Activated CD8-positive, alpha-beta memory T cell treated with anti-CD3 and anti-CD28 coated beads for 4 hours (primary cell): Measurements from ENCODE around the gene TF.
"Not testable (repeated sequence)": the region's sequence is repeated elsewhere in the genome, so short reads cannot be mapped to it uniquely, and the experiment has no call there.

Source experiments
- DNase-seq, 2 donors: peaks; one replicate each; pipeline ENCODE4 v3.0.0-alpha.2; 2020; ENCODE audit warnings: low read depth in 2 of 2

TF gene

GRCh38 chr3:133765256-133765655 is 19.1 kb downstream of the TF start:
- DNase-seq, result no peak

GRCh38 chr3:133767607-133768006 is 21.4 kb downstream of the TF start:
- no peak for DNase-seq

GRCh38 chr3:133769536-133769935 is 23.3 kb downstream of the TF start:
- no peak for DNase-seq

DNA sequence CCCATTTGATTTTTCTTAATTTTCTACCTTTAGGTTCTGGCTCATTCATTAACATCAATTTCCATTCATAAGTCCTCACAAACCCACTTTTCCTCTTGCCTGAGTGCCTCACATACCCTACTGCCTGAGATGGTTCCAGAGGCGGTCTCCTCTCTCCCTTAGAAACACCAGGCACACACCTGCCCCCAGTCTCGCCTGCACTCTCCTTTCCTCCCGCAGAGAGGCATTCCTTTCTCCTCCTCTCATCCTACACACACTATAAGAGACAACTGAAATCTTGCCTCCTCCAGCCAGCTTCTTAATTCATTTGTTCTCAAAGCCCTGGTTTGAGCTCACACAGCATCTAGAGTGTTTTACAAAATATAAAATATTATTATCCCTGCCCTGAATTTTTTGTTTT is 27.5 kb downstream of the TF start:
- no peak for DNase-seq

- DNase-seq, result no peak
These were observed 29.1 kb downstream of the TF start for GRCh38 chr3:133775309-133775708.

GRCh38 chr3:133775835-133776234 is 29.6 kb downstream of the TF start:
- DNase-seq, result no peak

DNA sequence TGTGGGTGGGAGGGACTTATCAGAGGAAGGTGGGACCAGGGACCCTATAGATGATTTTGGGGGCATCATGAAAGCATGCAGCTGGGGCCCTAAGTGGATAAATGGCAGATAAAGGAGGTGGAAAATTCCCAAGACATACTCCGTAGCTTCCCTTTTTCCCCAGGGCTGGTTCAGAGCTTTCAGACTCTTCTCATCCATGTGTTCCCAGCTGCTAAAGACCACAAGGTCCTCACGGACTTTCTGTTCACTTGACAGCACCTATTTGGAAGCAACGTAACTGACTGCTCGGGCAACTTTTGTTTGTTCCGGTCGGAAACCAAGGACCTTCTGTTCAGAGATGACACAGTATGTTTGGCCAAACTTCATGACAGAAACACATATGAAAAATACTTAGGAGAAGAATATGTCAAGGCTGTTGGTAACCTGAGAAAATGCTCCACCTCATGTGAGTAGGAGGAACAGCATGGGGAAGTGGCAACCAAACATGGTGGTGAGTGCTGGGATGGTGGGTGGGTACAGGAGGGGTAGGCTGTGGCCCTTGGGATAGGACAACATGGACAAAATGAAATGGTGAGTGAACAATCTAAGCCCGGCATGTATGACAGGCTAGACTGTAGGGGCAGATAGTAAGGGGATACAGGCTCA is 30.7 kb downstream of the TF start:
- DNase-seq, result no peak

- DNase-seq, result no peak
These were observed 31.8 kb downstream of the TF start for GRCh38 chr3:133777807-133778568.

- no peak for DNase-seq
These were observed 33.5 kb downstream of the TF start for GRCh38 chr3:133779626-133780203.

GRCh38 chr3:133780756-133781155 is 34.6 kb downstream of the TF start:
- DNase-seq, result not testable (repeated sequence)

DNA sequence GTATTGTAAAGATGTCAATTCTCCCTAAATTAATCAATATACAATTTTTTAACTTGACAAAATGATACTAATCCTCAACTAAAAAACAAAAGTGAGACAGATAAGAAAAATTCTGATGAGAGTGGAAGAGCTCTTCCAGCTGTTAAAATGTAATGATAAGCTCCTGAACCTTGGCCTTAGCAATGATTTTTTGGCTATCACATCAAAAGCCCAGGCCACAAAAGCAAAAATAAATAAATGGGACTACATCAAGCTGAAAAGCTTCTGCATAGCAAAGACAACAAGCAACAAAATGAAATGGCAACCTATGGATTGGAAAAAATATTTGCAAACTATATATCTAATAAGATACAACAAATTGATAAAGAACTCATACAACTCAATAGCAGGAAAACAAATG is 35.4 kb downstream of the TF start:
- DNase-seq, result no peak

DNA sequence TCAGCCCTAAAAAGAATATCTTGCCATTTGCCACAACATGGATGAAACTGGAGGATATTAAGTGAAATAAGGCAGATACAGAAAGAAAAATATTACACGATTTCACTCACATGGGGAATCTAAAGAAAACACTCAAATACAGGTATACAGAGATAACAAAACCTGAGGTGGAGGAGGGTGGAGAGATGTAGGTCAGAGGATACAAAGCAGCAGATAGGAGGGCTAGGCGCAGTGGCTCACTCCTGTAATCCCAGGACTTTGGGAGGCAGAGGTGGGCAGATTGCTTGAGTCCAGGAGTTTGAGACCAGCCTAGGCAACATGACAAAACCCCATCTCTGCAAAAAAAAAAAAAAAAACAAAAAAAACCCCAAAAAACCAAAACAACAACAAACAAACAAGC is 36.3 kb downstream of the TF start:
- no peak for DNase-seq

- DNase-seq, result no peak
These were observed 37.6 kb downstream of the TF start for GRCh38 chr3:133783762-133784161.

GRCh38 chr3:133788024-133788423 is 41.8 kb downstream of the TF start:
- no peak for DNase-seq

- no peak for DNase-seq
These were observed 46.1 kb downstream of the TF start for GRCh38 chr3:133792171-133792763.

- no peak for DNase-seq
These were observed 51.4 kb downstream of the TF start for GRCh38 chr3:133797396-133798105.

DNA sequence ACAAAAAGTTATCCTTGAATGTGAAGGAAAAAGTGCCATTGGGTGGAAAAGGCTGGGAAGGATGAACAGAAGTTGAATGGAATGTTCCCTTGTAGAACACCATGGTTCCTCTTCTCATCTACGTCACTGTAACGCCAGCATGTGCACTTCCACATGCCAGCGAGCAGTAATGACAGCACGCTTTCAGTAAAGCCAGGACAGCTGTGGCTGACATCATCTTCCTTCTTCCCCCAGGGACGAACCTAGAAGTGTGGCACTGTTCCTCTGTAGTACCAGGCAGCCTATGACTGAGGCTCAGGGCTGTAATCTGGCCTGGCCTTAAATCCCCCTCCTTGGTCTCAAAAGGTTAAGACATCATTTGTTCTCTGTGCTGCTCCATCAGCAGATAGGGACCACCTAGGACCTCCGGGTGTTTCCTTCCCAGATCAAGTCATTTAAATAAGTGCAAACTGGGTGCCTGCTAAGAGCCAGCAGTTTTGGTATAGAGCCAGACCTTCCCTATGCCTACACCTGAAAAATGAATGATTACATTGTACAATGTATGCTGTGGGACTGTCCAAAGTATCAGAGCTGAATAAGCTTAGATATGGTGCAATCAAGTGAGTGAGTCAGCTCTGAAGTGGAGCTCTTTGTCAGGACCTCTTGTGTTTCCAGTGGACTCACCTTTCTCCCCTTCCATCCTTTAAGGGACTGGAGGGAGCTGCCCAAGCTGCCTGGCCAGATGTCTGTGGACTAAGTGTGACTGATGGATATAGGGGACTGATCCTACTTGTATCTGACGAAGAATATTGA is 53.8 kb downstream of the TF start:
- no peak for DNase-seq

- no peak for DNase-seq
These were observed 57.3 kb downstream of the TF start for GRCh38 chr3:133803469-133803868.

DNA sequence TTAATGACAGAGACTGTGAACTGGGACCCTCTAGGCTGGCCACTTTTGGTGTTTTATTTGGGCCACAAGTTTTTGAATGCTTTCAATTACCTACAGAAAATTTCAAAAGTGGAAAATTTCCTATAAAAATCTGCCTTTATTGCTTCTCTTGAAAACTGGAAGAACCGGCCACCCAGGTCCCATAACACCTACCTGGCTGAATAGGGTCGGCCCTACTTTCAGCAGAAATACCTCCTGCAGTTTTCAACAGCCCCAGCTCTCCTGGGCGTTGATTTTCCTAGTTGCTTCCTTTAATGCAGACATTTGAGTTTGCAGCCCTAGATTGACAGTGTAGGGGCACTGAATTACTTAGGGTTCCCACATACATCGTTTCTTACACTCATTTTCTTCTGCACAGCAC is 58.7 kb downstream of the TF start:
- no peak for DNase-seq

DNA sequence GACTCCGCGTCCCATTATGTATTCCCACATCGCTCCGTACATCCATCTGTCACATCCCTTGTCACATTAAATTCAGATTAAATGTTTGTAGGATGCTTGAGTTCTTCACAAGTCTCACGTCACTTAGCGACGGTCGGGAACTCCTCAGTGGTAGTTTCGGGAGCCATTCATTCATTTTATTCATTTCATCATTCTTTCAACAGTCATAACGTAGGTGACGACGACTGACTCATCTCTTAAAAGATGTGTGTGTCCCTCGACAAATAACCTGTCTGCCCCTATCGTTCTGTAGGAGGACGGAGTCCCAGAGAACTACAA is 59.1 kb downstream of the TF start:
- no peak for DNase-seq

DNA sequence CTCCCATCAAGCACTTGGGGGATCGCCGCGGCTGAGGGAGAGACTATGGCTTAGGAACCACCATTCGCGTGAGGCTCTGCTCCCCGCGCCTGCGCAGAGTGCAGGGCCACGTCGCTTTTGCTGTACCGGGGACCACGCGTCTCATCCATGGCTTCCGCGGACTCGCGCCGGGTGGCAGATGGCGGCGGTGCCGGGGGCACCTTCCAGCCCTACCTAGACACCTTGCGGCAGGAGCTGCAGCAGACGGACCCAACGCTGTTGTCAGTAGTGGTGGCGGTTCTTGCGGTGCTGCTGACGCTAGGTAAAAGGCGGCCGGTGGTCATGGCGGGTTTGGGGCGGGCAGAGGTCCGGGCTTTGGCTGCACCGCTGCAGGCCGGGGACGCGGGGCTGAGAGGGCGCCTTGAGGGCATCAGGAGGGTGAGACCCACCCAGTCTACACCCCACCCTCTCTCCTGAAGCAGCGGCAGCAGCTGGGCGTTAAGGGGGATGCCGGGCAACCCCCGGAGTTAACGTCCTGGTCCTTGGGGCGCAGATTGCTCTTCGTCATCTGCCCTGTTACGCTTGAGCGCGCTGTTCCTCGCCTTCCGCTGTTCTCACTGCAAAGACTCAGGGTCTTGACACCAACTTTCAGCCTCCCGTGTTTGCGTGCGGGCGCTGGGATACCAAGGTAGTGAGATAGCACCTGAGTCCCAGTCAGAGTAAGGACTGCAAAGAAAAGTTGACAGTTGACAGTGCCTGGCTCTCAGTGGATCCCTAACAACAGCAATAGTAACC is 59.7 kb downstream of the TF start, which contains the start of gene SRPRB:
SRPRB (plus strand) TSS at position 114 of the 774 bp plus-strand sequence; CDS start at position 148, 34 bp downstream.
- DNase-seq, result peak; percentile 91 to 96
